Activated B cell treated with CpG ODN at 0.5 μM for 24 hours (primary cell): ENCODE results near the gene C11orf65. TPM values are rescaled to one million over a fixed set of nuclear protein-coding genes. Genes with fewer than 3 reads are reported as not detected.

Experiments
- ATAC-seq: fragments of 200-7000 bp; cut with Tn5 transposase; one replicate; pipeline ENCODE4 v1.10.0; 2021; ENCODE audit warnings: low read depth, mild to moderate bottlenecking, moderate library complexity
- CTCF ChIA-PET: fragments of 350-600 bp; sonication (Branson Sonifier 250); formaldehyde crosslinking; loops from one replicate; lab custom pipeline; 2021; ENCODE audit warnings: antibody characterized with exemption; lab: Charles Lee
- POLR2A ChIA-PET: fragments of 350-600 bp; sonication (Branson Sonifier 250); formaldehyde crosslinking; loops from one replicate; lab custom pipeline; 2021; ENCODE audit warnings: antibody characterized with exemption; lab: Charles Lee
- DNase-seq: peaks from one replicate; pipeline ENCODE4 v3.0.0; 2022
- H3K27ac Mint-ChIP-seq: one replicate; pipeline ENCODE4 v1.8.0; 2020; ENCODE audit warnings: mixed read lengths
- H3K27me3 Mint-ChIP-seq: one replicate; pipeline ENCODE4 v1.8.0; 2021; ENCODE audit warnings: mixed read lengths
- H3K36me3 Mint-ChIP-seq: one replicate; pipeline ENCODE4 v1.8.0; 2021; ENCODE audit warnings: low read depth, mixed read lengths
- H3K4me1 Mint-ChIP-seq: one replicate; pipeline ENCODE4 v1.8.0; 2021; ENCODE audit warnings: mixed read lengths
- H3K4me3 Mint-ChIP-seq: one replicate; pipeline ENCODE4 v1.8.0; 2020; ENCODE audit warnings: mild to moderate bottlenecking, mixed read lengths
- H3K9me3 Mint-ChIP-seq: one replicate; pipeline ENCODE4 v1.8.0; 2020; ENCODE audit warnings: mixed read lengths
- intact Hi-C: fragments of 100-400 bp; cut with micrococcal nuclease; formaldehyde crosslinking; loops from one replicate; pipeline ENCODE4 v1.15.1; 2024
- total RNA-seq: library from RNA; stranded (reverse); gene quantifications from 2 replicates; pipeline ENCODE4 v1.2.3, GENCODE V29; 2022
- TF ChIP-seq, protein P1 (sequence below): fragments of 200-600 bp; IDR thresholded peaks from one replicate; pipeline ENCODE4 v1.8.0; 2022; ENCODE audit warnings: antibody characterized with exemption, mild to moderate bottlenecking

The C11orf65 gene
- total RNA-seq, 1 donor from 2014 or later = 1.7 TPM

DNA sequence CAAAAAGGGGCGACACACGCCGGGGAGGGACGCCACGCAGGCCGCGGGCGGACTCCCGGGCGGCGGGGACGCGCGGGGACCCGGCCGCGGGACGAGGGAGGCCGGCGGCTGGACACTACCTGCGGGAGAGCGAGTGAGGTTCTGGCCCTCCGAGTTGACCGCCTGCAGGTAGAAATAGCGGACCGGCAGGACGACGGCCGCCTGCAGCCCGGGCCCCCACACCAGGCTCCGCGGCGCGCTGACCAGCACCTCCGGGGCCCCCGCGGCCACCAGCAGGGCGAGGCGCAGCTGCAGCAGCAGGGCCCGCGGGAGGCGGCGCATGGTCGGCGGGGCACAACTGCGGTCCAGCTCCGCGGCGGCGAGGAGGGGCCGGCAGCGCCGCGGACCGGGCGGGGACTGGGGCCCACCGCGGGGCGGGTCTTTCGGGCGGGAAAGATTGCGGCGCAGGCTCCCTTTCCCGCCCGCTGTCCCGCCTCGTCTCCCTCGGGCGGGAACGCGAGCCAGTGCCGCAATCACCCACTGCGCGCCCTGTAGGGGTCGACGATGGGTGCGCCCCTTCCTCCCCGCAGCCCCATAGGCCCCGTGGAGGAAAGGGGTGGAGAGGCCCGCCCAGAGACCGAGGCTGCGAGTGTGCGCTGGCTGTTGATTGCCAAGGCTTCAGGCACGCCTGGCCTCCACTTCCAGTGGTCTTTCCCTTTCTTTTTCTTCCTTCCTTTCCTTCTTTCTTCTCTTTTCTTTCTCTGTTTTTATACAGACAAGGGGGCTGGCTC, 30.9 kb upstream of the C11orf65 start, which contains the start of gene POGLUT3:
POGLUT3 (minus strand) TSS at position 339 of the 770 bp plus-strand sequence; CDS start at position 321, 18 bp downstream.
- TF ChIP-seq, protein P1, sequence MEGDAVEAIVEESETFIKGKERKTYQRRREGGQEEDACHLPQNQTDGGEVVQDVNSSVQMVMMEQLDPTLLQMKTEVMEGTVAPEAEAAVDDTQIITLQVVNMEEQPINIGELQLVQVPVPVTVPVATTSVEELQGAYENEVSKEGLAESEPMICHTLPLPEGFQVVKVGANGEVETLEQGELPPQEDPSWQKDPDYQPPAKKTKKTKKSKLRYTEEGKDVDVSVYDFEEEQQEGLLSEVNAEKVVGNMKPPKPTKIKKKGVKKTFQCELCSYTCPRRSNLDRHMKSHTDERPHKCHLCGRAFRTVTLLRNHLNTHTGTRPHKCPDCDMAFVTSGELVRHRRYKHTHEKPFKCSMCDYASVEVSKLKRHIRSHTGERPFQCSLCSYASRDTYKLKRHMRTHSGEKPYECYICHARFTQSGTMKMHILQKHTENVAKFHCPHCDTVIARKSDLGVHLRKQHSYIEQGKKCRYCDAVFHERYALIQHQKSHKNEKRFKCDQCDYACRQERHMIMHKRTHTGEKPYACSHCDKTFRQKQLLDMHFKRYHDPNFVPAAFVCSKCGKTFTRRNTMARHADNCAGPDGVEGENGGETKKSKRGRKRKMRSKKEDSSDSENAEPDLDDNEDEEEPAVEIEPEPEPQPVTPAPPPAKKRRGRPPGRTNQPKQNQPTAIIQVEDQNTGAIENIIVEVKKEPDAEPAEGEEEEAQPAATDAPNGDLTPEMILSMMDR = no peak
- Mint-ChIP-seq H3K27me3 (no peaks in the 10 kb centered on the region), H3K27ac (peak within 1 kb of the TSS; percentile 97), H3K9me3 (no peaks in the 10 kb centered on the region), H3K36me3 (peaks cover 4% of the 10 kb centered on the region), H3K4me1 (peaks cover 15% of the 10 kb centered on the region), H3K4me3 (peak within 1 kb of the TSS; percentile 100)
- CTCF ChIA-PET = no interaction called here
- ATAC-seq (peak; percentile 60), DNase-seq (peak; percentile 47)
- POLR2A ChIA-PET = interaction anchor here (0.6 to 1.0 kb wide), 2 partner anchors 31 to 499 kb away, joined by 6 read pairs; partner anchors contain the start of gene C11orf65
- intact Hi-C loops = loop anchor here (2.0 to 10.0 kb wide), 4 partner anchors 273 to 1043 kb away; partner anchors contain the start of genes ACAT1, ATM, CUL5 and CWF19L2

DNA sequence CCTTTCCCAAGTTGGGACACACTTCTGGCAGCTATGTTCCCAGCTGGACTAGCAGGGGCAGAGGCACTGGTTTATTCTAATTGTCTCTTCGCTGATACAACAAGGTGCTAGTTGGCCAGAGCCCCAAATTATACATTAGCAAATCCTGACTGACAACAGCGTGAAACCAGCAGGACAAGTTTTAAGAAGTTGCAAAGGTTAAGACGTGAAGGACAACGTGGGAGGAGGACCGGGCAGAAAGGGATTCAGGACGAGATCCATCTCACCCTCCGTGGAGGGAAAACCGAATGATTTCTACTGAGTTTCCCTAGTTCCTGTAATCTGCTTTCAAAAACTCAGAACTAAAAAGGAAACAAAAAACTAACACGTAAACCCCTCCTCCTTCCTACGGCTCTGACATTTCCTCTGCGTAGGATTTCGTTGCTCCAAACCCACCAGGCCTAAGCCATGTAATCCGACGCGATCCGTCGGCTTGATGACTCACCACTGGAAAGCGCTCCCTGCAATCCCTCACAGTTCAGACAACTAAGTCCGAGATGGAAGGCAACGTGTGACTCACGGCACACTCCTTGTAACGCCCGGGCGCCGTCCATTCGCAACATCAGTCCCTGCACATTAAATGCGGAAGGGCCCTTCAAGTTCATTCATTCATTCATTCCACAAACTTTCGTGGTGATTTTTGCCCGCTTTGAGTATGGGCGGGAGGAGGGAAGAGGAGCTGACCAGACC, 30.2 kb upstream of the C11orf65 start:
- Mint-ChIP-seq H3K36me3 (peaks cover 4% of the 10 kb centered on the region), H3K4me3 (peak overlapping the region; percentile 100), H3K9me3 (no peaks in the 10 kb centered on the region), H3K27ac (peak overlapping the region; percentile 97), H3K27me3 (no peaks in the 10 kb centered on the region), H3K4me1 (peaks cover 15% of the 10 kb centered on the region)
- CTCF ChIA-PET = no interaction called here
- POLR2A ChIA-PET = interaction anchor here (0.6 to 1.3 kb wide), 3 partner anchors 29 to 498 kb away, joined by 3 to 6 read pairs (median 6); partner anchors contain the start of gene C11orf65
- peak; percentile 51 for DNase-seq
- peak; percentile 71 for ATAC-seq
- intact Hi-C loops = loop anchor here (1.0 to 10.0 kb wide), 7 partner anchors 30 to 1043 kb away; partner anchors contain the start of genes ACAT1, ATM, C11orf65 and CUL5
- TF ChIP-seq, protein P1 = no peak

DNA sequence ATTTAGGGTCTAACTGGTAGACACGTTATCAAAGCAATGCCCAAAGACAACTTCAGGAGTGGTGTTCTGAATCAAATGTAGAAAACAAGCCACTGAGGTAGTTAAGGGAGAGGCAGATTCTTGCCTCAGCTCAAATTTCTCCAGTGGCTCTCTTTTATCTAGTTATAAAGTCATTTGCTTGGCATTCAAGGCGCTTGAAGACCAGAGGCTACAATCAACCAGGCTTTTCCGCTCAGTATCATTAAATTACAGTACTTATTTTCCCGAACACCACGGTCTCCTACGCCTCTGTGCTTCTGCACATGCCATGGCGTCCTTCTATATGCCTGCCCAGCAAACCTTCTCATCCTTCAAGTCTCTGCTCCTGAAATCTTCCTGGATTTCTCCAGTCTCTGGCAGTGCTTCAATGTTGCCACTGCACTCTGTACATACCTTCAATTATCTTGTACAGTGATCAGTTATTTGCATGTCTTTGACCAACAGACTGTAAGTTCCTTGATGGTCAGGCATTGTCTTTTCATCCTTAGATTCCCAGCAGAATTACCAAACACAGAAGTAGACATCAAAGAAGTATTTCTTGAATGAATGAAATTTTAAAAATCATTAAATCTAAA, 29.4 kb upstream of the C11orf65 start:
- POLR2A ChIA-PET = interaction anchor here (1.3 kb wide), 1 partner anchor 29 kb away, joined by 3 read pairs; no protein-coding TSS in a partner anchor

DNA sequence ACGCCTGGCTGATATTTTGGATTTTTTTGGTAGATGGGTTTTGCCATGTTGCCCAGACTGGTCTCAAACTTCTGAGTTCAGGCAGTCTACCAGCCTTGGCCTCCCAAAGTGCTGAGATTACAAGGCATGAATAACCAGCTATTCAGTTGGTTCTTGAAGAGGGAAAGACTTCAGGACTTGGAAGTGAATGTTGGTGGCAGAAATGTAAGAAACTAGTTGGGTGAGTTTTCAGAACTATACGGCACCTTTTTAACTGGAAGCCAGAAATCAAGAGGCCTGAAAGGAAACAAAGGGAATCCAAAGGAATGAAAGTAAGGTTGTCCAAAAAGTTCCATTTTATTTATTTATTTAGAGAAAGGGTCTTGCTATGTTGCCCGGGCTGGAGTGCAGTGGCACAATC, 28.0 kb upstream of the C11orf65 start:
- Mint-ChIP-seq H3K4me1 (peaks cover 15% of the 10 kb centered on the region), H3K36me3 (peaks cover 8% of the 10 kb centered on the region), H3K27me3 (no peaks in the 10 kb centered on the region), H3K9me3 (no peaks in the 10 kb centered on the region), H3K4me3 (no peak overlapping the region), H3K27ac (no peak overlapping the region)
- TF ChIP-seq, protein P1 = no peak
- ChIA-PET CTCF (no interaction called here), POLR2A (no interaction called here)
- no peak for ATAC-seq
- DNase-seq = no peak
- intact Hi-C loops = loop anchor here (10.0 kb wide), 3 partner anchors 271 to 1041 kb away; partner anchors contain the start of genes ACAT1, ATM, CWF19L2 and NPAT

More for the DNA sequence above, 29.4 kb upstream of the C11orf65 start:
- Mint-ChIP-seq H3K9me3 (no peaks in the 10 kb centered on the region), H3K36me3 (peaks cover 4% of the 10 kb centered on the region), H3K27me3 (no peaks in the 10 kb centered on the region), H3K4me1 (peaks cover 15% of the 10 kb centered on the region), H3K4me3 (peak overlapping the region; percentile 100), H3K27ac (peak overlapping the region; percentile 97)
- ATAC-seq = no peak
- CTCF ChIA-PET = no interaction called here
- TF ChIP-seq, protein P1 = no peak
- DNase-seq = no peak
- intact Hi-C loops = loop anchor here (1.0 to 10.0 kb wide), 6 partner anchors 29 to 1042 kb away; partner anchors contain the start of genes ACAT1, ATM, C11orf65 and CWF19L2
